ENCODE data around the gene NOXO1.
A peak's percentile ranks its signal among the peaks of the same experiment; 100 is the strongest.

The NOXO1 gene

GRCh38 chr16:1933097-1933661, 48.1 kb downstream of the NOXO1 start:
- no peak for DNase-seq
- TF ChIP-seq GATA1 (IDR thresholded peaks at IDR 0.05; ENCODE audit: low read depth, low read length), result no peak
- no peak for TF ChIP-seq POLR2A (IDR thresholded peaks at IDR 0.05; ENCODE audit: low read length)

- no peak for DNase-seq
- TF ChIP-seq POLR2A (IDR thresholded peaks at IDR 0.05; ENCODE audit: low read length) (no peak), GATA1 (IDR thresholded peaks at IDR 0.05; ENCODE audit: low read depth, low read length) (no peak)
Observed at GRCh38 chr16:1932050-1933028, 48.9 kb downstream of the NOXO1 start.

- DNase-seq, result no peak
- TF ChIP-seq POLR2A (IDR thresholded peaks at IDR 0.05; ENCODE audit: low read length) (no peak), GATA1 (IDR thresholded peaks at IDR 0.05; ENCODE audit: low read depth, low read length) (no peak)
Observed at GRCh38 chr16:1930338-1930720, 50.9 kb downstream of the NOXO1 start.

- TF ChIP-seq GATA1 (IDR thresholded peaks at IDR 0.05; ENCODE audit: low read depth, low read length) (no peak), POLR2A (IDR thresholded peaks at IDR 0.05; ENCODE audit: low read length) (no peak)
Observed at GRCh38 chr16:1929578-1930337, 51.5 kb downstream of the NOXO1 start.

GRCh38 chr16:1929105-1929504, 52.2 kb downstream of the NOXO1 start:
- DNase-seq, result no peak
- TF ChIP-seq GATA1 (IDR thresholded peaks at IDR 0.05; ENCODE audit: low read depth, low read length) (no peak), POLR2A (IDR thresholded peaks at IDR 0.05; ENCODE audit: low read length) (no peak)

More at GRCh38 chr16:1929578-1930337, 51.5 kb downstream of the NOXO1 start:
- DNase-seq, result peak; percentile 90 to 94
